ENCODE results near the gene CALML3.

GRCh38 chr10:5503477-5503835, 21.3 kb upstream of the CALML3 start:
- TF ChIP-seq CTCF (IDR thresholded peaks at IDR 0.05) (no peak), POLR2AphosphoS5 (IDR thresholded peaks at IDR 0.05; ENCODE audit: low read depth, low read length) (no peak)
